ENCODE results near the gene LMBR1L.
"Not testable (repeated sequence)": the region's sequence is repeated elsewhere in the genome, so short reads cannot be mapped to it uniquely, and the experiment has no call there.

LMBR1L gene

DNA sequence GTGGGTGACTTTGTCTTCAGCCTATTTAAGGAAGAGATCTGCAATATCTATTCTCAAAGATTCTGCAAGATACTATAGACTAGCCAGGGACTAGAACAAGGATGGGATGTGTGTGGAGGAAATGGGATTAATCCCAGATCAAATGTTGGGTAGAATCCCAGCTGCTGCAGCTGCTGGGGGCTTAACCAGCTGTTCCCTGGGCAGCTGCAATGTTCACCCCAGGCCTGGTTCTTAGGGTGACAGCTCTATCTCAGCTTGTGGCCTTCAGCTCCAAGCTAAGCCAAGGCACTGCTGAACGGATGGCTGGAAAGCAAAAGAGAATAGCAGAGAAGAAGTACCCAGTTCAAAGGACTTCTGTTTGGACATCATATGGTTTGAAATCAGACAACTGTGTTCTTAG is 30.9 kb downstream of the LMBR1L start:
- no peak for DNase-seq

DNA sequence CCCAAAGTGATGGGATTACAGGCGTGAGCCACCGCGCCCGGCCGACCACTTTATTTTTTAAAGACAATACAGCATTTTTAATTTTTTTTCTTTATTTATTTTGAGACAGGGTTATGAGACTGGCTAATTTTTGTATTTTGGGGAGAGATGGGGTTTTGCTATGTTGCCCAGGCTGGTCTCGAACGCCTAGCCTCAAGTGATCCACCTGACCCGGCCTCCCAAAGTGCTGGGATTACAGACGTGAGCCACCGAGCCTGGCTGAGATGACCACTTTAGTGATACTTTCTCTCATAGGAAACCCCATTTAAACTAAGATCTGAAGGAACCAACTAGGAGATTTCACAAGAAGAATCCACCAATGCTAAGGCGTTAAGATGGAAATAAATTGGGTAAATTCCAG is 39.7 kb downstream of the LMBR1L start:
- no peak for DNase-seq

DNA sequence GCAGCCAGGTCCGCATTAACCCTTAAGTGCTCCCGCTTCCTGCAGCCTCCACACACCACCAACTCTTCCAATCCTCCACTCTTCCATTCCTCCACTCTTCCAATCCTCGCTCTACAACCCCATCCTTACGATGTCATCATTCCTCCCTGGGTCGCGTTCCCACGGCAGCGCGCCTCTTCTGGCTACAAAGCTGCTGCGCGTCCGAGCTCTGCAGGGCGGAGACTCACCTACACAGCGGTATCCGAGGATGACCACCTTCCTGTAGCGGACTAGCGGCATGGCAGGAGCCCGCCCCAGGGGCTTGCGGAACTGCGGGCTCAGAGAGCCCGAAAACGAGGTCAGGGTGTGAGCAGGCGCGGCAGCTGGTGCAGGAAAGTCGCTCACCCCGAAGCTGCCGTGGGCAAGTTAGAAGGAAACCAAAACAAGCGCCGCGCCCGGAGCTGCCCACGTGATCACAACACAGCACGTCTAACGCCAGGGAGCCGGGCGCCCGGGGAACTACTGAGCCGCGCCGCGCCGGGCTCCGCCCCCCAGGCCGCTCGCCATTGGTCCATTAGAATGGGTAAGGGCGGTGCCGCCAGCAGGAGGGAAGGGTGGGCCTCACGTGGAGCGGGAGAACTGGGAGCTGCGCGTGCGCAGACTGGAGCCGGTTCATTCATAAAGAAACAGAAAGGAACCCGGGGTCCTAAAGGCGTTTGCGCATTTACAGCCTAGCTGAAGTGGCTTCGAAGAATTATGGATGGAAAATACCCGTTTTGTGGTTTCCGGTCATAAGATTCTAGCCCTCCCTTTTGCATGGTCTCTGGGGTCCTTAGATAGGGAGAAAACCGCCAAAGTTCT is 40.9 kb downstream of the LMBR1L start, which contains the start of gene RHEBL1:
Gene RHEBL1 (minus strand): TSS at position 473 of the 840 bp plus-strand sequence. CDS start 194 bp downstream, at position 279.
- DNase-seq = peak; percentile 99

DNA sequence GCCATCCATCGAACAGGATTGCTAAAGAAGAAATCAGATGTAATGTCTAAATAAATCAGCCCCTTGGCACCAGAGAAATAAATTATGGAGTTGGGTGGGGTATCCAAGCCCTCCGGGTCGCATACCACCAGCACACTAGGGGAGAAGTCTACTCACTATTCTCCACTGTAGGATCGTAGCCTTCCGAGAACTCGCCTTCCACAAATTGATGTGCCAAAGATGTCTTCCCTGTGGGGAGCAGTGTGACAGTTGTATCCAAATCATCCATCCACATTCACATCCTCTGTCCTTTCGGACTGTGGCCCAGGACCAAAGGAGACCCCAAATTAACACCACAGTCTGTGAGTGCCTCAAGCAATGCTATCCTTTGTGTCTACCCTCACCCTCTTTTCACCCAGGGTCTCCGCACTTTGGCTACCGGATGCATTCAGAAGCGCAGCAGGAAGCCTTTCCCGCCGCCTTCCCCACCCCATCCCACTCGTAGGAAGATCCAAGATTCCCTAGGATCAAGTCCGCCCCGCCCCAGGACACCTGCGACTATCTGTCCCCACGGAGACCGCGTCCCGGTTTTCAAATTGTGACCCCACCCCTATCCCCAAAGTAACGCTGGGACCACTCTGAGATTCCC is 41.7 kb downstream of the LMBR1L start:
- DNase-seq = no peak

DNA sequence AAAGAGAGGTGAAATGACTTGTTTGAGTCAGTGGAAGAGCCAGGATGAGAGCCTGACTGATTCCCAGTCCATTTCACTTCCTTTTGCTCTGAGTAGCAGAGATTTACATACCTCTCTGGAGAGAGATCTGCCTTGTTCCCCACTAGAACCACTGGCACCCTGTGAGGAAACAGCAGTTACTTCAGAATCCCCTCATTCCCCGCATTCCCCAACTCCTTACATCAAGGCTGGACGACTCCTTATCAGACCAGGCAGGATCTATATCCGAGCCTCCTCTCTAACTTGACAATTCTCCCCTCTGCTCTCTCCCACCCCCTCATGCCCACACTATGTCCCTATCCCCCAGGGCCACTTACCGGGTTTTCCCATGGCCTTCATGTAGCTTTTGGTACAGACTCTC is 44.5 kb downstream of the LMBR1L start:
- DNase-seq = no peak

DNA sequence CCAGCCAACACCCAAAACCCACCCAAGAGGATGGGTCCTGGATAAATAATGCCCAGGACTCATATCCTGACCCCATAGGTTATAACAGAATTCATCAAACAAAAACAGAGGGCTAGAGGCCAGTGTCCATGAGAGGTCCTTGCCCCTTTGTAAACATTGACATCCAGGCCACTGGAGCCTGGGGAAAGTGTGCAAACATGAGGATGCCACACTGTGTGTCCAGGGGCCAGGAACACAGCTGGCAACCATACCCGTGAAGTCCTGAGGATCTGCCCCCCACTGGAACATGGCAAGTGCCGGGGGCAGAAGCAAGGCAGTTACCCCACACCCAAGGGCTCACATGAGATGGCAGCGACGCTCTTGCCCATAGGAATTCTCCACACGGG is 45.9 kb downstream of the LMBR1L start:
- no peak for DNase-seq

DNA sequence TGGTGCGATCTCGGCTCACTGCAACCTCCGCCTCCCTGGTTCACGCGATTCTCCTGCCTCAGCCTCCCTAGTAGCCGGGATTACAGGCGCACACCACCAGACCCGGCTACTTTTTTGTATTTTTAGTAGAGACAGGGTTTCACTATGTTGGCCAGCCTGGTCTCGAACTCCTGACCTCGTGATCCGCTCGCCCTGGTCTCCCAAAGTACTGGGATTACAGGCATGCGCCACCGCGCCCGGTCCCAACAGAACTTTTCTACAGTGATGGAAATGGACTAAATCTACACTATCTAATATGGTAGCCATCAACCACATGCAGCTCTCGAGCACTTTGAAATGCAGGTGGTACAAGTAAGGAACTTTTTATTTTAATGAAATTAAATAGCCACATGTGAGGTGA is 48.7 kb downstream of the LMBR1L start:
- not testable (repeated sequence) for DNase-seq

DNA sequence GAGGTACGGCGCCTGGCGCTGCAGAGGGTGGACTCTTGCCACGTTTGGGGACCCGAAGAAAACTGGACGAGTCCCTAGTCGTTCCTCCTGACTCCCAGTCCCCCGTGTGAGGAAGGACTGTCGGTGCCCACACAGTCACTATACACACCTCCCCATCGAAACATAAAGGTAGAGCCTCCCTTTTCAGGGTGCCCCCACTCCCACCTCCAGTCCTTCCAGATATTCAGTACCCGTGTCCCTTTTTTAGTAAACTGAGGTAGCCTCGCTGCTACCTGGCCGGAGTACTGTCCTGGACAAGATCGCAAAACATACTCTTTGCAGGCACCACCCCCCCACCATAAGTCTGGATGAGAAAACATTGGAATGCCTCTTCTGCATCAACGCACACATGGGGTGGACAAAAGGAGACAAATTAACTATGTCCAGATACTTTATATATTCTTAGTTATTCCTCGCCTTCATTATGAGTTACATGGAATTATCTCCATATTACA is 49.4 kb downstream of the LMBR1L start:
- DNase-seq = no peak

DNA sequence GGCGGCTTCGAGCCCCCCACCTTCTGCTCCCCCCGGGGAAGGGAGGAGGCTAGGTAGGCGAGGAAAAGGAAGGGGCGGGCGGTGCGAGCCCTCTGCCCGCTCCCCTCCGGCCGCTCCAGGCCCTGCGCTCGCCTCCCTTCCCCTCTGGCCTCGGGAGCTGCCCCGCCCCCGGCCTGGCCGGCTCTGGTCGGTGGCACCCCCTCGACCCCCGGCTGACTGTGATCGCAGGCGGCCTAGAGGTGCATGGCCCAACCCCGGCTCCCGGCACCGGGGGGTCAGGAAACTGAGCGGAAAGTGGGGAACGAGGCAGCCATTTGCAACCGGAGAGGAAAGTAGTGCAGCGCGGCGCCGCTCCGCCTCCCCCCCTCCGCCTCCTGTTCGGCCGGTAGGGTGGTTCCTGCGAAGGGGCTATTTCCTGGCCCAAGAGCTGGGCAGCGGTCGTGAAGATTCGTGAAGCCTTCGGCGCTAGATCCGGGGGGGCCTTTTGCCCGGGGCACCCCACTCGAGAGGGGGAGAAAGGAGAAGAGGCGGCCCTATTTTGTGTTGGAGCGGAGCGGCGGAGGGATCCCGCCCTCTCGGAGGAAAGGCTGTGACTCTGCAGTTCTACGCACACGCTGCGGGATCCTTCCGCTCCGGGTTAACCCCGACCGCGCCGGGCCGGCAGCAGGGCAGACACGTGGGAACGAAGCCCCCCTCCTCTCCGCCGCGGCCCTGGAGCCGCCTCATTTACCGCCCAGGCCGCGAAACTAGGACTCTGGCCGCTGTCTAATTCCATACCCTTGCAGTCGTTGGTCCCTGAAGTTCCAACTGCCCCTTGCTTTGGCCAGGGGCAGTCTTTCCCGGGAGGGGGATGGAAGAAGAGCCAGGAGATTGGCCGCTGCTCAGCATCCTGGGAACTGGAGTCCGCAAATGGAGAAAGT is 50.1 kb downstream of the LMBR1L start, which contains the start of gene KMT2D:
Gene KMT2D (minus strand): TSS at position 558 of the 920 bp plus-strand sequence. CDS start 5,470 bp downstream, outside the sequence.
- DNase-seq = peak; percentile 89 to 91

DNA sequence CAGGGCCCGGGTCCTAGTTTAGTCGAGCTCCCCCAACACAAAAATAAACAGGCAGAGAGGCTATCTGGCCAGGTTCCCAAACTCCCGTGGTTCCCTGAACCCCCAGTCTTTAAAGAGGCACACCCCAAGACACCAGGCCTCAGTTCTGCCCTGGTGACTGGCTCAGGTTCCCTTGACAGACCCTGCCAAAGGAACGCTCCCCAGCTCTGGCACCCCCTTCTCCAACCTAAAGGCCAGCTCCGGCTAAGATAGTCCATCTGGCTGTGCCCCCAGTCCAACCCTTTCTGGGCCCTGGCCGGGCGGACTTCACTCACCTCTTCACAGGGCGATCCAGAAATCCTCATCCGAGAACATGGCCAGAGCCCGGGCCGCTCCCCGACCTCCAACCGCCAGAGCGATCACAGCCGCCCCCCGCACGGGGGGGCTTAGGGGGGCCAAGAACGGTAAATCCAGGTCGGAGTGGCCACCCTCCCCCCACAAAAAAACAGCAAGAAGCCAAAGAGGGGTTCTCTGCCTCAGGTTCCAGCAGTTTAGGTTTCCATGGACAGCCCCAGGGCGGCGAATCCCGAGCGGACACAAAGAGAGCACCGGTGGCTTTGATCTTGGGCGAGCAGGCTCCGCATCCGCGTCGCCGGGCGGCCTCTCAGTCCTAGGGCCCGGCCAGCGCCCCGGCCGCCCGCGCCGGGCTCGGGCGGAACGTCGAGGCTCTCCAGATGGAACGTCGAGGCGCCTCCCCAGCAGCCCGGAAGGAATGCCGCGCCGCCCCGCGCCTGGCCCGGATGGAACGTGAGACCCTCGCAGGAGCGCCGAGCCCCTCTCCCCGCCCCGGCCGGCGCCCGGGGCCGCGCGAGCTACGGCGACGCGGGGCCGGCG is 51.1 kb downstream of the LMBR1L start:
- peak; percentile 27 to 36 for DNase-seq

DNA sequence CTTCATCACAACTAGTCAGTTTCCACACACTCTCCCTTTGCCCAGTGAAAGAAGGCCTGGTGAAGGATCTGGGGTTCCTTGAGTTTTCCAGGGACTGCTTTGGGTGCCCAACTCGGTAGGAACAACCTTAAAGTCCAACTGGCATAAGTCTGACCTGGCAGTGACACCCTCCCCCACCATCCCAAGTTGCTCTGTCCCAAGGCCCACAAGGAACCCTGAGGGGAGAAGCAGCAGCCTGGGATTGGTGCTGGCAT is 51.7 kb downstream of the LMBR1L start:
- DNase-seq = no peak

DNA sequence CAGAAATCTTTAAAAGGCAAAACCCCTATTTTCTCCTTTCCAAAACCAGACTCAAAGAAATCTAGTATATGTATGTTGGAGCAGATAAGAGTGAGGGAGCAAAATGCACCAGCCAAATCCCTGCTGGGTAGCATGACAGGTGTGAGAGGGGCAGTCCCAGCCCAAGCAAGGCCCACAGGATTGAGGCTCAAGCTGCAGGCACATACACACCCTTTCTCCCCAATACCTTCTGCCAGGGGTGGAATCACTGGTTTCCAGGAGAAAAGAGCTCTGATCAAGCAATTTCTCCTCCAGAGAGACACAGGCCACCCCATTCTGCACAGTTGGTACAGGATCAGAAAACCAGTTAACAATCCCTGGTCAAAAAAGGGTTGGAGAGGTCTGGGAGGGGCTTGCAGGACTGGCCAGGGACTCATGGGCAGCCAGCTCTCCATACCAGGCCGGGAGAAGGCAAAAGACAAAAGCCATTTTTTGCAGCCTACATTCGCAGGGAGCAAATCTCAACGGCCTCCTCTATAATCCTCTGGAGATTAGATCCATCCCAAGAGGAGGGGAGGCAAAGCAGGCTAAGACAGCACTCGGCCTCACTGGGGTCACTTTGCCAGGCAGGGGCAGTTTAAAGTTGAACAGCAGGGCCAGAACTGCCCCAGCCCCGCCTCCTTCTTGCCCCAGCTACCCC is 52.1 kb downstream of the LMBR1L start:
- no peak for DNase-seq

DNA sequence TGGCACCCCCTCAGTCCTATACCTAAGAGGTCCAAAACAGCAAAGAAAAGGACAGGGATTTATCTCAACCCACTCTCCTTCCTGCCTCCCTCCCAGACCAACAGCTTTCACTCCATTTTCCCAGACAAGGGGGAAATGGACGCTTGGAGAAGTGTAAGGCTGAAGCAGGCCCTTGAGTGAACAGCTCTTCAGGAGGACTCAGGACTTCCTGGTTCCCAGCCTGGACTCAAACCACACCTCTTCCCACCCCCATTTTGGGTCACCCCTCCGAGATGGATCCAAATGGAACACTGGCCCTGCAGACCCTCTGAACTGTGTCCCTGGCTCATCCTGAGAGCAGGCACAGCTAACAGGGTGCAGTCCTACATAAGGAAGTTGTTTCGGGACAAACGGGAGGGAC is 52.8 kb downstream of the LMBR1L start:
- no peak for DNase-seq

DNA sequence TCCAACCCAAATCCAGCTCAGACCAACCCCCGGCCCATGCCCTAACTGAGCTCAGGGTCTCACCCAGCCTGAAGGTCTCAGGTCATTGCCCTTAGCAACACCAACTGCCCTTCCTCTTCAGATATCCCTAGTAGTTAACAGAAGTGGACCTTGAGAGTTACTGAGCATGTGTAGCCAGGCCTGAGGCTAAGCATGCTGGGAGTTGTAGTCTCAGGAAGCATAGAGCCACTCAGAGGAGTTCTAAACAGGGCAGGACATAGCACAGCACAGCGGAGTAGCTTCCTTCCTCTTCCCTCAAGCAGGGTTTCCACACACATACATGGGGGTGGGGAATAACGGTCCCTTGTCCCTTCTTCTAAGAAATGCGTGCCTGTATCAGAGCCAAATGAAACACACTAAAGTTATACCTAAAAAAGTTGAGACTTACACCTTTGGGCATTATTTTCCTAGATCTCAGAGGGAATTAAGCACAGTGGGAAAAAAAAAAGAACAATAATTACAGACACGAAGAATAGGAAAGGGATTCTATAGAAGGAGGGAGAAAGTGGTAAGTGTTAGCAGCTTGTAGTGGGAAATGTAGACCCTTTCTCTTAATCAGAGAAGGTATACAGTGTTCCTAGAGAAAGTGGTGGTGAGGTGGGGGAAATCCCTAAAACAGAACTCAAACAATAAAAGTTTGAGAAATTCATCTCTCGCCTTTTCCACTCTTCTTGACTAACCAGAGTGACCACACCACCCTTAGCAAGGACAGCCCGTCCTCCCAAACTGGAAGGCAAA is 54.5 kb downstream of the LMBR1L start:
- peak; percentile 40 to 50 for DNase-seq

DNA sequence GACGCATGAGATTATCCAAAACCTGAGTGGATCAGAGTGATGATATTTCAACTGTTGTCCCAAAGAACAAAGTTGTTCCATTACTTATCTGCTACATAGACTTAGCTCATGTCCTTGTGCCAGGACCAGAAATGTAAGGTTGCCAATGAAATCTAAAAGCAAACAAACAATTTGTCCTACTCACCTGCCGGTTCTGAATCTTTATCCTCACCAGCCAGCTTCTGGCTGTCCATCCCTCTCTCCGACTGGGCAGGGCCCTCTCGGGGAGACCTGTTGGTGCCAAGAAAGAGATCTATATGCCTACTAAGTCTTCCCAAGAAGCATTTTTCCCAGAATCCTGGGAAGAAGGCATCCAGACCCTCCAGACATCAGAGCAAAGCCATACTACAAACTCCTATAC is 55.6 kb downstream of the LMBR1L start:
- DNase-seq = no peak

DNA sequence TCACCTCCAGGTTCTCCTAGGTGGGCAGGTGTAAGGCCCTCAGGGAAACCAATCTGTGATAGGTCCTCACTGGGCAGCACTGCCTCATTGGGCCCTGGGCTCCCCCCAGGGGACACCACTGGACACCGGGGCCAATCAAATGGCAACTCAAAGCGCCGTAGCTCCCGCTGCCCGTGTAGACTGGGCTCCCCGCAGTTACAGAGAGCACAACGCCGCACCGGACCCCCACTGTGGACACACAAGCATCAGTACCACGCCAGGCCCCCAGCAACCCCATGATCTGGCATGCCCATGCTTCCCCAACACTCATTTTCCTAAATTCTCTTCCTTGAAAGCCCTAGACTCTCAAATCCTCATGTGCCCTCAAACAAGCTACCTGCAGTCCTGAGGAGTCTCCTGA is 56.1 kb downstream of the LMBR1L start:
- no peak for DNase-seq

DNA sequence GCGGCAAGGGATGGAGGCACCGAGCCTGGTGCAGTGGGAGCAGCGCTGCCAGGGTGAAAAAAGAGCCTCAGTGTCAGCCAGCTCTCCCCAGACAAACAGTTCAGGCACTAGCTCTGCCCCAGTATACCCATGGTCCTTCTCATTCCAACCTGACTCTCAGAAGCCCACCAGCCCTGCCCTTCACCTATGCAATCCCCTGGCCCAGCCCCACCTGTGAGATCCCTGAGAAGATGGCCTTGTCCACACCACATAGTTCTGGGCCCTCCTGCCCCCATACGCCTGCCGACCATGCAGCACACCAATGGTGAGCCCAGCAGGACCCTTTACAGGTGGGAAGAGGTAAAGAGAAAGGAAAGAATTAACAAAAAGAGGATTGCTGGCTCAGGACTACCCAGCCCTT is 56.6 kb downstream of the LMBR1L start:
- no peak for DNase-seq

DNA sequence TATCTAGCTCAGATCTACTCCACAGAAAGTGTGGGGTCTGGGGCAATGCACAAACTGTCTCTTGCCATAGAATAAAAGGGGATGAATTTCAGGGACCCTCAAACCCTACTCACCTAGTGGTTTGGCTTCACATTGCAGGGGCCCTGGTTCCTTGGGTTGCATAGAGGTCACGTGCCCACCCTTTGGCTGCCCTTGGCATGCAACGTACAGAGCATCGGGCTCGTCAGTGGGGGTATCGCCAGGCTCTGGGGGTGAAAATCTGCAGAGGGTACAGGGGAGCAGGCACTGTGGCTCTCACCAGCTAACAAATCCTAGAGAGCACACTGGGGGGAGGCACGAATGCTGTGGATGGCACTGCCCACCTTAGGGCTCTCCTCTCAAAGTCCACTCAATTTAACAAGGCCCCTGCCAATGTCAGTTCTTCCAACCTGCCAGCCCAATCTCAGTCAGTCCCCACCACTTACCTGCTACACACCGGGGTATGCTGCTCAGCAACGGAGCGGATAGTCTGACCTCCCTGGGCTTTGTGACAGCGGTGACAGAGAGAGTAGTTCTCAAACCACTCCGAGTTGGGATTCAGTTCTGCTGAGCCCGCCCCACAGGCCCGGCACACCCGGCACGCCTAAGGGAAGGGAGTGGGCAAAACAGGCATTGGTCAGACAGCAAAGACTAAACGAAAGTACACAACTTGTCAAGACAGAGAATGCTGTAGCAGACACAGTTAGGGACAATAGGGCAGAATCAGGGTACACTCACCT is 58.0 kb downstream of the LMBR1L start:
- no peak for DNase-seq

DNA sequence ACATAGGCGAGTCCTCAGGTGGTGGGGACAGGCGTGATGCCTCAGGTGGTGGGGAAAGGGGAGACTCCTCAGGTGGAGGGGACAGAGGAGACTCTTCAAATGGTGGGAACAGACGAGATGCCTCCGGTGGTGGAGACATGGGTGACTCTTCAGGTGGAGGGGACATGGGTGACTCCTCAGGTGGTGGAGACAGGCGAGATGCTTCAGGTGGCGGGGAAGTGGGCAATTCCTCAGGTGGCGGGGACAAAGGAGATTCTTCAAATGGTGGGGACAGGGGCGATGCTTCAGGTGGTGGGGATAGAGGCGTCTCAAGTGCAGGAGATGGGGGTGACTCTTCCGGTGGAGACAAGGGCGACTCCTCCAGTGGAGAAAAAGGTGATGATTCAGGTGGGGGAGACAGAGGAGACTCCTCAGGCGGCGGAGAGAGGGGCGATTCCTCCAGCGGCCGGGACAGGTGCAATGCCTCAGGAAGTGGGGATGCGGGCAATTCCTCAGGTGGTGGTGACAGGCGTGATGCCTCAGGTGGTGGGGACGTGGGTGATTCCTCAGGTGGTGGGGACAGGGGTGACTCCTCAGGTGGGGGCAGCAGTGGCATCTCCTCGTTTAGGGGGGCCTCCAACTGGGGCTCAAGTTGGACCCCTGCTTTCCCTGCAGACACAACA is 58.7 kb downstream of the LMBR1L start:
- DNase-seq = no peak

DNA sequence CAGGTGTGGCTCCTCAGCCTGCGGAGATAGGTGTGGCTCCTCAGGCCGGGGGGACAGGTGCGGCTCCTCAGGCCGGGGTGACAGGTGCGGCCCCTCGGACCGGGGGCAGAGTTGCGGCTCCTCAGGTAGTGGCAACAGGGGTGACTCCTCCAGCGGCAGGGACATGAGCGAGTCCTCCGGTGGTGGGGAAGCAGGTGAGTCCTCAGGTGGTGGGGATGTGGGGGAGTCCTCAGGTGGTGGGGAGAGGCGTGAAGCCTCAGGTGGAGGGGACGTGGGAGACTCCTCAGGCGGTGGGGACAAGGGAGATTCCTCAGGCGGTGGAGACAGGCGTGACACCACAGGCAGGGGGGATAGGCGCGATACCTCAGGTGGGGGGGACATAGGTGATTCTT is 59.3 kb downstream of the LMBR1L start:
- no peak for DNase-seq

Measured in stimulated activated CD4-positive, alpha-beta T cell treated with anti-CD3 and anti-CD28 coated beads, Interleukin-2, amount 100 ng/mL, for 24 hours (primary cell).